Islet of Langerhans (tissue), 1 donor: ENCODE data around the gene ZNF747.

ENCODE experiments used
- FAIRE-seq: peaks from one replicate; lab custom pipeline; 2011; peaks lifted over from hg19 to GRCh38; lab: Jason Lieb, UNC

The ZNF747 gene

GRCh38 chr16:30515275-30515674, 19.4 kb downstream of the ZNF747 start:
- FAIRE-seq = no peak

- FAIRE-seq = no peak
Measured at GRCh38 chr16:30511509-30511908, 23.1 kb downstream of the ZNF747 start.

GRCh38 chr16:30510376-30510938, 24.2 kb downstream of the ZNF747 start:
- no peak for FAIRE-seq

GRCh38 chr16:30509081-30509765, 25.4 kb downstream of the ZNF747 start:
- no peak for FAIRE-seq

- no peak for FAIRE-seq
Measured at GRCh38 chr16:30503403-30504296, 31.0 kb downstream of the ZNF747 start.

GRCh38 chr16:30499284-30499683, 35.4 kb downstream of the ZNF747 start:
- FAIRE-seq = no peak

- no peak for FAIRE-seq
Measured at GRCh38 chr16:30494709-30495108, 39.9 kb downstream of the ZNF747 start.

GRCh38 chr16:30493941-30494488, 40.6 kb downstream of the ZNF747 start:
- FAIRE-seq = no peak

GRCh38 chr16:30491744-30492308, 42.8 kb downstream of the ZNF747 start:
- FAIRE-seq = no peak

GRCh38 chr16:30491229-30491628, 43.4 kb downstream of the ZNF747 start:
- no peak for FAIRE-seq

GRCh38 chr16:30490210-30490609, 44.4 kb downstream of the ZNF747 start:
- FAIRE-seq = no peak

- FAIRE-seq = no peak
Measured at GRCh38 chr16:30488764-30489605, 45.7 kb downstream of the ZNF747 start.

- FAIRE-seq = no peak
Measured at GRCh38 chr16:30485818-30486436, 48.7 kb downstream of the ZNF747 start.

GRCh38 chr16:30484887-30485286, 49.8 kb downstream of the ZNF747 start:
- FAIRE-seq = no peak

GRCh38 chr16:30482366-30482765, 52.3 kb downstream of the ZNF747 start:
- no peak for FAIRE-seq

GRCh38 chr16:30481381-30481780, 53.3 kb downstream of the ZNF747 start:
- FAIRE-seq = no peak
